GM12872 (cell line): Measurements from ENCODE around the gene PIEZO1.

Experiments used
- CTCF ChIP-seq: IDR thresholded peaks from 3 replicates; pipeline ENCODE4 v1.5.1; 2011; ENCODE audit warnings: low read depth, mild to moderate bottlenecking, low read length, moderate library complexity; ENCODE audit not compliant: insufficient read depth

PIEZO1 gene

GRCh38 chr16:88762258-88762870 lies 22.7 kb downstream of the PIEZO1 start:
- no peak for TF ChIP-seq CTCF

GRCh38 chr16:88761830-88762229 lies 23.2 kb downstream of the PIEZO1 start:
- TF ChIP-seq CTCF = no peak

- no peak for TF ChIP-seq CTCF
Observed at GRCh38 chr16:88761143-88761534, 23.9 kb downstream of the PIEZO1 start.

GRCh38 chr16:88760424-88761142 lies 24.4 kb downstream of the PIEZO1 start:
- TF ChIP-seq CTCF = no peak

- TF ChIP-seq CTCF = no peak
Observed at GRCh38 chr16:88759976-88760350, 25.1 kb downstream of the PIEZO1 start.

GRCh38 chr16:88759245-88759975 lies 25.6 kb downstream of the PIEZO1 start:
- TF ChIP-seq CTCF = no peak

GRCh38 chr16:88758944-88759244 lies 26.1 kb downstream of the PIEZO1 start:
- TF ChIP-seq CTCF = no peak
